Activated CD8-positive, alpha-beta memory T cell treated with anti-CD3 and anti-CD28 coated beads, Interleukin-2, amount 50 U/mL, for 24 hours (primary cell): ENCODE measurements around the gene MRPS11.
"Not testable (repeated sequence)": the region's sequence is repeated elsewhere in the genome, so short reads cannot be mapped to it uniquely, and the experiment has no call there.

ENCODE experiments used
- DNase-seq: peaks from one replicate; pipeline ENCODE4 v3.0.0-alpha.2; 2020; ENCODE audit errors: extremely low read depth

MRPS11 gene

GRCh38 chr15:88490036-88490435, 22.5 kb downstream of the MRPS11 start:
- DNase-seq, result no peak

- DNase-seq, result no peak
Observed at GRCh38 chr15:88491158-88491557, 23.6 kb downstream of the MRPS11 start.

DNA sequence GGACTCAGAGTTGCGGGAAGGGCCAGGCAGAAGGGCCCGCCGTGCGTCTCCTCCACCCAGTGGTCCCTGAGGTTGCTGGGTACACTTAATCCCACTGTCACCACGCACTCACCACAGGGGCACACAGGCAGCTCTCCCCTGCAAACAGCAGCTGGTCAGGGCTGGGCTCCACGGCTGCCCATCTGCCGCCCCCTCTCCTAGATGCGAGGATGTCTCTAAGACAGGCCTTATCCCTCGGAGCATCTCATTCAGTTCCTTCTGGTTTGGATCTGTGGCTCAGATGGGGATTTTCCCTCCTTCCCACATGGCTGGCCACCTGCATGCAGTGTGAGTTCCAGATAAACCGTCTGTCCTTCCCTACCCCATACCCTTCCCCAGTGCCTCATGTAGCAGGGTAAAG, 26.3 kb downstream of the MRPS11 start:
- no peak for DNase-seq

- DNase-seq, result no peak
Observed at GRCh38 chr15:88497109-88497765, 29.7 kb downstream of the MRPS11 start.

DNA sequence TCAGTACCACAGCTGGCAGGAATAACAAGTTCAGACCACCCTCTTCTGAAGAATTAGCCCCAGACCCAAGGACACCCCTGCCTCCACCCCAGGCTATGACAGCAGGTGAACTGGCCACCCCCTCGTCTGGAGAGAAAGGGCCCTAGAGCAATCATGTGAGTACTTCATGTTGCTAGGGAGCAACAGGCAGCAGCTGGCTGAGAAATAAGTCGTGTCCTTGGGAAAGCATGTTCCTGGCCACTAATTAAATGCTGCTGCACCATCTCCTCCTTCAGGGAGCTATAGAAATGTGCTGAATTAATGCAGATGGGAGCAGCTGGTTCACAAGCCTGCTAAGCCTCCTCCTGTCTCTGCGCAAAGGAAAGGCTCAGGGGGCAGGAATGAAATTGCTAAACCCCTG, 31.5 kb downstream of the MRPS11 start:
- DNase-seq, result no peak

DNA sequence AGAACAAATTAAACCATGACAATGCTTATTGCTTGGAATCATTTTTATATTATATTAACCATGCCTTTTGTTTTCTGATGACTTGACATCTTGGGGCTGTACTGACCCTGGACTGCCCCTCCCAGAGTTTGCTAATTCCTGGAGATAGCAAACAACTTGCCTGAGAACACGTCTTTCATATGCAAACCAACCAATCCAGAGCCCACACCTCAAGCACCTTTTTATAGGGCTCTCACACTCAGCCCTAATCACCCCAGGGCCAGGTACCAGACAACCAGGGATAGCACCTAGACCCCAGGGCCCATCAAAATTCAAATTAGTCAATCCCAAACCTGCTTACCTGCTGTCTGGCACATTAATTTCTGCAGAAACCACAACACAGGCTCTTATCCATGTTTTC, 36.9 kb downstream of the MRPS11 start:
- DNase-seq, result no peak

- no peak for DNase-seq
Observed at GRCh38 chr15:88505721-88506120, 38.2 kb downstream of the MRPS11 start.

- DNase-seq, result no peak
Observed at GRCh38 chr15:88506628-88507027, 39.1 kb downstream of the MRPS11 start.

DNA sequence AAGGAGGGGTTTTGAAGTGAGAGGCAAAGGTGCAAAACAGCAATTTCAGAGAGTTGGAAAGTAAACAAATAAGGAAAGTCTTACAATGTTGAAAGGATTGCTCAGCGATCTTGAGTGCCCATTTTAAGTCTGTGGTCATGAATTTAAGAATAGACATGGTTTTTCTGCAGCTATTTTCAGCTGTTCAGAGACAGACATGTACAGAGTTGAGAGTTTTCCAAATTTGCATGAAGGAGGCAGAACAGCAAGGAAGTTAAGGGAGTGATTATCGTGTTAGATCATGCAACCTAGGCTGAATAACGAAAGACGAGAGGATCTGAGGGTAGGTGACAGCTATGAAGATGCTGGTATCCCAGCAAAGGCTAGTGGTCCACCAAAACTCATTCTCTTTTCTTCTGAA, 41.8 kb downstream of the MRPS11 start:
- no peak for DNase-seq

GRCh38 chr15:88509964-88510363, 42.5 kb downstream of the MRPS11 start:
- no peak for DNase-seq

DNA sequence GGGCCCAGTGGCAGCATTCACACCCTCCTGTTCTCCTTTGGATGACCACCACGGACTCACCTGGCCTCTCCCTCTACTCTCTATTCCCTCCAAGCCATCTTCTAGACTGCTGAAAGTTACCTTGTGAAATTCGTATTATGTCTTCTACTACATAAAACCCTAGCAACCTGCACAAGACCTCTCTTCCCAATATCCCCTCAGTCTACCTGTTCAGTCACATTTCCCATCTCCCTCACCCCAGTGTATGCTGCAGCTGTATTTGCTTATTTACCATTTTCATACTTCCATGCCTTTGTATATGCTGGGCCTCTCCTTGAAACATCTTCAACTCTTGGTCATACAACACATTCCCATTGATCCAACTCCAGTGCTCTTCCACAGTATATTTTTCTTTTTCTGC, 43.7 kb downstream of the MRPS11 start:
- DNase-seq, result no peak

DNA sequence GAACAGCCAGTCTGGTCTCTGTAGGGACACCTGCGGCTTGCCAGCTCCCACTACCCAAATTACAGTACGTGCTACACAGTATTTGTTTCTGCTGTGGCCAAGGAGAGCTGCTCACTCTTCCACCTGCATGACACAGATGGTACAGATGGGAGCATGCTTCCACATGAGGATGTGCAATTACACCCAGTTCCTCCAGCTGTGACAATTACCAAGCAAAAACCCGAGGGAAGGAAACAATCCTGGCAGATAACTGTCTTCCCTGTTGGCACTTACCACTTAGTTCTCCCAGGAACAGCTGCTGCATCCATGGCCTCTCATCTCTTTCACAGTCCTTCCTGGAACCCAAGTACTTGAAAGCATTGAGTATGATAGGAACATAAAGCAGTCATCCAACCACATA, 44.6 kb downstream of the MRPS11 start:
- no peak for DNase-seq

DNA sequence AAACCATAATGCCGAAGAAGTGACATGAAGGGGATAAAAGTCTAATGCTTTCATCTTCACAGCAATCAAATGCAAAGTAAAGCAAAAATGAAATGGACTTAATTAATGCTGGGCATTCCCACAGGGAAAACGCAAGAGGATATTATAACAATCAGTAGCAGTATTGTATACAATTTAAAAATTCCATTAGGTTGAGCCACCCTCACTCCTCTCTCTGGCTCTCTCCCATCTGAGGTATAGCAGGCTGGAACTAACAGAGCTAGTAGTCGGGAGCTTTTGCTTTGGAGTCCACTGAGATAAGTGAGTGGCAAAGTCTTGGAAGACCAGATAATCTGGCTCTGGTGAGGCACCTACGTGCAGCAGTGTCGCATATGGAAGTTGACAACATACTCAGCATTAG, 45.1 kb downstream of the MRPS11 start:
- no peak for DNase-seq

GRCh38 chr15:88513195-88513594, 45.7 kb downstream of the MRPS11 start:
- DNase-seq, result no peak

DNA sequence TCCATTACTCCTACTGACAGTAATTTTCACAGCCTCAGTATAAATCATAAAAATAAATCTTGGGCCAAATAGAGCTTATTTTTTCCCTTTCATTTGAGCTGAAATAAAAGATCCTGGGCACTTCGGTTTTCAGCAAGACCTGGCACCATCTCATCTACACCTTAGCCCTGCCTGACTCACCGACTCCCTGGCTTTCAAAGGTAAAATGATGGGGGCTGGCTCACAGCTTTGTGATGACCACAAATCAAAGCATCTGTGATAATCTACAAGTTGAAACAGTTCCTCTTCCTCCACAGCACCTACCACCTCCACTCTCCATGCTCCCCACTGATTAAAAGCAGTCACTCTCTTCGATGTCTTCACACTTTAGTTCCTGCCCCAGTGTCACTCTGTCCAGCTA, 51.4 kb downstream of the MRPS11 start:
- no peak for DNase-seq

GRCh38 chr15:88524094-88524493, 56.6 kb downstream of the MRPS11 start:
- DNase-seq, result not testable (repeated sequence)

GRCh38 chr15:88525418-88525817, 57.9 kb downstream of the MRPS11 start:
- no peak for DNase-seq

GRCh38 chr15:88526247-88526879, 58.9 kb downstream of the MRPS11 start:
- no peak for DNase-seq

DNA sequence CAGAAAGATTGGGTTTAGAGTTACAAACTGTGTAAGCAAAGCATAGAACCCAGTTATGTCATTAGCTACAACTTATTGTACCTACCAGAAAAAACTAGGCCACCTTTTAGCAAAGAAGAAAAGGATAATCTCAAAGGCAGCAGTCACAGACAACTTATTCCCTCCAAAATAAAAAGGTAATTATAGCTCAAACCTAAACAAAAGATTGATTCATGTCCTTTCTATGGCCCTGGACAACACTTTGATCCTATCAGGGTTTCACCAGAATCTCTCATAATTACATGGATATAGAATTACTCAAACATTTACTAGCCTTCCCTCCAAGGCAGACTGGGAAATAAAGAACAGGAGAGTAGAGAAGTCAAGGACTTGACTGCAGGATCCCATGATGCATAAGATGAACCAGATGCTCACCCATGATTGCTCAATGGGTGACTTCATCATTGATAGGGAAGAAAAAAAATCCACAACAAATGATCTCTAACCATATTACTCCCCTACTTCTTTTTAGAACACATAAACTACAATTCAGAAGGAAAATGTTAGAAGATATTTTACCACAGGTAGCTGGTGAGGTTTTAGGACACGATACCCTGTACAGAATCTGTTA, 61.6 kb downstream of the MRPS11 start:
- DNase-seq, result no peak
